Measurements from ENCODE around the gene CLN3. TPM values are rescaled to one million over a fixed set of nuclear protein-coding genes. Genes with fewer than 3 reads are reported as not detected.

Gene CLN3
- total and polyA plus RNA-seq, 10 donors: 21.1 to 44.1 (median 36.3) TPM

- Histone ChIP-seq H3K4me1 (peaks cover 0 to 43% (median 28%) of the 10 kb centered on the region in 6 donors), H3K27me3 (replicated peaks in 1 of 7) (peaks cover 0 to 6% (median 0%) of the 10 kb centered on the region in 7 donors), H3K9me3 (no peaks in the 10 kb centered on the region), H3K27ac (peak overlapping the region in 5 of 8 donors; percentile 17 to 80 (median 76)), H3K4me3 (no peak overlapping the region), H3K36me3 (no peaks in the 10 kb centered on the region)
- intact Hi-C loops (cut with DNase I; ENCODE audit: low total_unique reads): no loop called here
- TF ChIP-seq POLR2AphosphoS5 (IDR thresholded peaks at IDR 0.05): no peak
- TF ChIP-seq POLR2A (IDR thresholded peaks at IDR 0.05): no peak
- TF ChIP-seq, protein P1, sequence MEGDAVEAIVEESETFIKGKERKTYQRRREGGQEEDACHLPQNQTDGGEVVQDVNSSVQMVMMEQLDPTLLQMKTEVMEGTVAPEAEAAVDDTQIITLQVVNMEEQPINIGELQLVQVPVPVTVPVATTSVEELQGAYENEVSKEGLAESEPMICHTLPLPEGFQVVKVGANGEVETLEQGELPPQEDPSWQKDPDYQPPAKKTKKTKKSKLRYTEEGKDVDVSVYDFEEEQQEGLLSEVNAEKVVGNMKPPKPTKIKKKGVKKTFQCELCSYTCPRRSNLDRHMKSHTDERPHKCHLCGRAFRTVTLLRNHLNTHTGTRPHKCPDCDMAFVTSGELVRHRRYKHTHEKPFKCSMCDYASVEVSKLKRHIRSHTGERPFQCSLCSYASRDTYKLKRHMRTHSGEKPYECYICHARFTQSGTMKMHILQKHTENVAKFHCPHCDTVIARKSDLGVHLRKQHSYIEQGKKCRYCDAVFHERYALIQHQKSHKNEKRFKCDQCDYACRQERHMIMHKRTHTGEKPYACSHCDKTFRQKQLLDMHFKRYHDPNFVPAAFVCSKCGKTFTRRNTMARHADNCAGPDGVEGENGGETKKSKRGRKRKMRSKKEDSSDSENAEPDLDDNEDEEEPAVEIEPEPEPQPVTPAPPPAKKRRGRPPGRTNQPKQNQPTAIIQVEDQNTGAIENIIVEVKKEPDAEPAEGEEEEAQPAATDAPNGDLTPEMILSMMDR (IDR thresholded peaks at IDR 0.05 in 8 of 11, conservative IDR thresholded peaks at IDR 0.05 in 3 of 11): no peak
- 87 to 98% (median 96%) methylated on average over 5 of the region's 5 CpGs for WGBS, 5 donors
- DNase-seq: no peak
Observed at GRCh38 chr16:28532940-28533647, 41.2 kb upstream of the CLN3 start.

GRCh38 chr16:28531777-28532744 lies 40.2 kb upstream of the CLN3 start:
- Histone ChIP-seq H3K27ac (peak overlapping the region in 6 of 8 donors; percentile 17 to 80 (median 70)), H3K36me3 (no peaks in the 10 kb centered on the region), H3K4me1 (peaks cover 0 to 43% (median 28%) of the 10 kb centered on the region in 6 donors), H3K4me3 (no peak overlapping the region), H3K27me3 (replicated peaks in 1 of 7) (no peaks in the 10 kb centered on the region), H3K9me3 (no peaks in the 10 kb centered on the region)
- WGBS, 5 donors: 66 to 77% (median 76%) methylated on average over 9 of the region's 9 CpGs
- intact Hi-C loops (cut with DNase I; ENCODE audit: low total_unique reads): no loop called here
- TF ChIP-seq POLR2A (IDR thresholded peaks at IDR 0.05) (no peak), POLR2AphosphoS5 (IDR thresholded peaks at IDR 0.05) (peak; percentile 51 to 70 (median 56))
- TF ChIP-seq, protein P1 (IDR thresholded peaks at IDR 0.05 in 8 of 11, conservative IDR thresholded peaks at IDR 0.05 in 3 of 11): no peak
- no peak for DNase-seq

GRCh38 chr16:28529124-28529523 lies 37.2 kb upstream of the CLN3 start:
- Histone ChIP-seq H3K4me3 (no peak overlapping the region), H3K27ac (no peak overlapping the region), H3K27me3 (replicated peaks in 1 of 7) (no peaks in the 10 kb centered on the region), H3K4me1 (peaks cover 0 to 28% (median 16%) of the 10 kb centered on the region in 6 donors), H3K36me3 (no peaks in the 10 kb centered on the region), H3K9me3 (no peaks in the 10 kb centered on the region)
- TF ChIP-seq POLR2A (IDR thresholded peaks at IDR 0.05): no peak
- no peak for DNase-seq
- intact Hi-C loops (cut with DNase I; ENCODE audit: low total_unique reads): no loop called here

- intact Hi-C loops (cut with DNase I; ENCODE audit: low total_unique reads): no loop called here
- Histone ChIP-seq H3K9me3 (no peaks in the 10 kb centered on the region), H3K4me3 (no peak overlapping the region), H3K4me1 (peaks cover 0 to 21% (median 11%) of the 10 kb centered on the region in 6 donors), H3K36me3 (no peaks in the 10 kb centered on the region), H3K27ac (no peak overlapping the region), H3K27me3 (replicated peaks in 1 of 7) (no peaks in the 10 kb centered on the region)
- TF ChIP-seq, protein P1 (IDR thresholded peaks at IDR 0.05 in 8 of 11, conservative IDR thresholded peaks at IDR 0.05 in 3 of 11): no peak
- TF ChIP-seq POLR2A (IDR thresholded peaks at IDR 0.05) (no peak), POLR2AphosphoS5 (IDR thresholded peaks at IDR 0.05) (no peak)
- no peak for DNase-seq
- 77 to 90% (median 89%) methylated on average over 5 of the region's 5 CpGs for WGBS, 5 donors
Observed at GRCh38 chr16:28528463-28528867, 36.6 kb upstream of the CLN3 start.
